ENCODE results near the gene CCDC148.

DNA sequence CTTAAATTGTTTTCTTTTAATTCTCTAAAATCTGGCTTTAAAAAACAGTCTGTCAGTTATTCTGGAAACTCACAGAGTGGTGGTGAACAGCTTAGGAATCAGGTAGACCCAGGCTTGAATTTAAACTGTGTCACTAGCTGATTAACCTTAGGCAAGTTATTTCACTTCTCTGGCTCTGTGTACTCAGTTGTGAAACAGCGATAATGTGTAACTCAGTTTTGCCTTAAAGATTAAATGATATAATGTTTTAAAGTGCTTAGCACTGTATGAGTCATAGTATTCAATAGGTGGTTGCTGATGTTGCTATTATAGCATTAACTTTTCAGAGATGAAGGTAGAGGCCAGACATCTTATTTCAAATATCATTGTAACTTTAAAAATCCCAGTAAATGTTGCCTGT, 40.9 kb upstream of the CCDC148 start:
- no peak for TF ChIP-seq POLR2A (IDR thresholded peaks at IDR 0.05; ENCODE audit: extremely low read depth, insufficient read length)
- TF ChIP-seq, protein P1, sequence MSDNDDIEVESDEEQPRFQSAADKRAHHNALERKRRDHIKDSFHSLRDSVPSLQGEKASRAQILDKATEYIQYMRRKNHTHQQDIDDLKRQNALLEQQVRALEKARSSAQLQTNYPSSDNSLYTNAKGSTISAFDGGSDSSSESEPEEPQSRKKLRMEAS (IDR thresholded peaks at IDR 0.05; ENCODE audit: low read depth, low read length): no peak

Data from NB4 (cell line).